KMS-11 (cell line): Measurements from ENCODE around the gene NFAT5.
"Not testable (repeated sequence)": the region's sequence is repeated elsewhere in the genome, so short reads cannot be mapped to it uniquely, and the experiment has no call there.

Experiments
- H2AFZ ChIP-seq: fragments of 200-600 bp; sonication (generic); 2 replicates; pipeline ENCODE4 v1.6.1; 2016; ENCODE audit warnings: antibody characterized with exemption, mixed run types, low read depth
- H3K27ac ChIP-seq: fragments of 200-600 bp; sonication (generic); 2 replicates; pipeline ENCODE4 v1.6.1; 2016; ENCODE audit warnings: mild to moderate bottlenecking, mixed run types
- H3K27me3 ChIP-seq: fragments of 200-600 bp; sonication (generic); 2 replicates; pipeline ENCODE4 v1.6.1; 2017; ENCODE audit warnings: mild to moderate bottlenecking, low read depth, mixed run types, moderate library complexity; ENCODE audit not compliant: insufficient read depth
- H3K36me3 ChIP-seq: fragments of 200-600 bp; sonication (generic); 2 replicates; pipeline ENCODE4 v1.6.1; 2017; ENCODE audit warnings: mild to moderate bottlenecking, mixed run types; ENCODE audit not compliant: insufficient read depth
- H3K4me1 ChIP-seq: fragments of 200-600 bp; sonication (generic); 2 replicates; pipeline ENCODE4 v1.6.1; 2016; ENCODE audit warnings: mild to moderate bottlenecking, low read depth, mixed run types; ENCODE audit not compliant: poor library complexity, severe bottlenecking
- H3K4me2 ChIP-seq: fragments of 200-600 bp; sonication (generic); 2 replicates; pipeline ENCODE4 v1.7.0; 2016; ENCODE audit warnings: mild to moderate bottlenecking, mixed run types
- H3K4me3 ChIP-seq: fragments of 200-600 bp; sonication (generic); IDR thresholded peaks from 2 replicates; pipeline ENCODE4 v1.6.1; 2017; ENCODE audit warnings: low read depth, low read length, mixed read lengths; ENCODE audit not compliant: insufficient read depth
- H3K79me2 ChIP-seq: fragments of 200-600 bp; sonication (generic); 2 replicates; pipeline ENCODE4 v1.6.1; 2016; ENCODE audit warnings: low read depth, mixed run types; ENCODE audit not compliant: insufficient read depth
- H3K9ac ChIP-seq: fragments of 200-600 bp; sonication (generic); 2 replicates; pipeline ENCODE4 v1.6.1; 2016; ENCODE audit warnings: mild to moderate bottlenecking, mixed run types
- H4K20me1 ChIP-seq: fragments of 200-600 bp; sonication (generic); 2 replicates; pipeline ENCODE4 v1.6.1; 2016; ENCODE audit warnings: mild to moderate bottlenecking, mixed run types; ENCODE audit not compliant: insufficient read depth
- TF ChIP-seq, protein P1 (sequence below): fragments of 200-600 bp; sonication (generic); conservative IDR thresholded peaks from 2 replicates; pipeline ENCODE4 v1.6.1; 2017; ENCODE audit warnings: low read depth, mild to moderate bottlenecking, antibody characterized with exemption, low read length, moderate library complexity, mixed read lengths

NFAT5 gene

DNA sequence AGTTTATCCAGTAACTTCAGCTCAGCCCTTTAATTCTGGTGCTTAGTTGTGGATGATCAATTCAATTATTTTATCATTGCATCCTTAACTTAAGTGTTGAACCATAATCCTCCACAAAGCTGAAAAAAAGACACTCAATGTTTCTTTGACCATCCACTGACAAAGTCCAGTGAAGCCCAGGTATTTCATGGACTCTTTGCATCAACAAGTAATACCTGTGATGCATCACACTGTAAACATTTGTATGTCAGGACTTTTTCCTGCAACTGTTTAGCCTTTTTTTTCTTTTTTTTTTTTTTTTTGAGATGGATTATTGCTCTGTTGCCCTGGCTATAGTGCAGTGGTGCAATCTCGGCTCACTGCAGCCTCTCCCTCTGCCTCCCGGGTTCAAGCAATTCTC, 6.6 kb upstream of the NFAT5 start:
- TF ChIP-seq, protein P1, sequence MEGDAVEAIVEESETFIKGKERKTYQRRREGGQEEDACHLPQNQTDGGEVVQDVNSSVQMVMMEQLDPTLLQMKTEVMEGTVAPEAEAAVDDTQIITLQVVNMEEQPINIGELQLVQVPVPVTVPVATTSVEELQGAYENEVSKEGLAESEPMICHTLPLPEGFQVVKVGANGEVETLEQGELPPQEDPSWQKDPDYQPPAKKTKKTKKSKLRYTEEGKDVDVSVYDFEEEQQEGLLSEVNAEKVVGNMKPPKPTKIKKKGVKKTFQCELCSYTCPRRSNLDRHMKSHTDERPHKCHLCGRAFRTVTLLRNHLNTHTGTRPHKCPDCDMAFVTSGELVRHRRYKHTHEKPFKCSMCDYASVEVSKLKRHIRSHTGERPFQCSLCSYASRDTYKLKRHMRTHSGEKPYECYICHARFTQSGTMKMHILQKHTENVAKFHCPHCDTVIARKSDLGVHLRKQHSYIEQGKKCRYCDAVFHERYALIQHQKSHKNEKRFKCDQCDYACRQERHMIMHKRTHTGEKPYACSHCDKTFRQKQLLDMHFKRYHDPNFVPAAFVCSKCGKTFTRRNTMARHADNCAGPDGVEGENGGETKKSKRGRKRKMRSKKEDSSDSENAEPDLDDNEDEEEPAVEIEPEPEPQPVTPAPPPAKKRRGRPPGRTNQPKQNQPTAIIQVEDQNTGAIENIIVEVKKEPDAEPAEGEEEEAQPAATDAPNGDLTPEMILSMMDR, result no peak

DNA sequence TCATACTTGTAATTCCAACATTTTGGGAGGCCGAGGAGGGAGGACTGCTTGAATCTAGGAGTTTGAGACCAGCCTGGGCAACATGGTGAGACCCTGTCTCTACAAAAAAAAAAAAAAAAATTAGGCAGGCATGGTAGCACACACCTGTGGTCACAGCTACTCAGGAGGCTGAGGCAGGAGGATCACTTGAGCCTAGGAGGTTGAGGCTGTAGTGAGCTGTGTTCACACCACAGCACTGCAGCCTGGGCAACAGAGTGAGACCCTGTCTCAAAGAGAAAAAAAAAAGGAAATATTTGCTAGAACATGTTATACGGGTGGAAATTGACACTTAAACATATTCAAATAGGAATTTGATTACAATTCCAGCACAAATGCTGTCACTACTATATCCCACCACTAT, 4.4 kb upstream of the NFAT5 start:
- not testable (repeated sequence) for H3K4me3 ChIP-seq, H3K9ac ChIP-seq, H3K27ac ChIP-seq, H3K36me3 ChIP-seq, H3K27me3 ChIP-seq, H2AFZ ChIP-seq, H3K79me2 ChIP-seq, H3K4me2 ChIP-seq, H4K20me1 ChIP-seq
- H3K4me1 ChIP-seq, result peaks cover 32% of the 10 kb centered on the region

More for the DNA sequence above, 6.6 kb upstream of the NFAT5 start:
- Histone ChIP-seq H3K27me3 (no peaks in the 10 kb centered on the region), H4K20me1 (no peaks in the 10 kb centered on the region), H3K4me2 (no peak overlapping the region), H3K36me3 (no peaks in the 10 kb centered on the region), H3K27ac (no peak overlapping the region), H3K4me3 (no peak overlapping the region), H3K79me2 (no peaks in the 10 kb centered on the region), H3K4me1 (peaks cover 26% of the 10 kb centered on the region), H2AFZ (no peak overlapping the region), H3K9ac (no peak overlapping the region)

DNA sequence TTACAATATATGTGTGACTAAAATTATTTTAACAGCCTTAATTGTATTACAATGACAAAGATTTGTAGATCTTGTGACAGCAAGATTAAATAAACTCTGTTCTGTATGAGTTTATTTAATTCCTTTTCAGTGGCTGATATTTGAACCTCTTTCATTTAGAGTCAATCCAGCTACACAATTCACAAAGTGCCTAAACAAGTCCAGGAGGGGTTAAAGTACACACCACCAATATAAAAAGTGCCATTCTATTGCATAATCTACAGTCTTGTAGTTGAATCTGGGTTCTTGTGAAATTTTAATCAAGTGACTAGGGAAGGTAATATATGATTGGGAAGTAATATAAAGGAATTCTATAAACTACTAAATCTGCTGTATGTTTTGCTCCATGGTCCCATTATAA, 3.9 kb upstream of the NFAT5 start:
- H3K4me3 ChIP-seq, result no peak overlapping the region
- H2AFZ ChIP-seq, result no peak overlapping the region
- H3K36me3 ChIP-seq, result no peaks in the 10 kb centered on the region
- peaks cover 4% of the 10 kb centered on the region for H3K79me2 ChIP-seq
- no peaks in the 10 kb centered on the region for H3K27me3 ChIP-seq
- no peak overlapping the region for H3K27ac ChIP-seq
- H3K9ac ChIP-seq, result no peak overlapping the region
- no peaks in the 10 kb centered on the region for H4K20me1 ChIP-seq
- no peak overlapping the region for H3K4me2 ChIP-seq
- TF ChIP-seq, protein P1, result no peak
- peaks cover 32% of the 10 kb centered on the region for H3K4me1 ChIP-seq

DNA sequence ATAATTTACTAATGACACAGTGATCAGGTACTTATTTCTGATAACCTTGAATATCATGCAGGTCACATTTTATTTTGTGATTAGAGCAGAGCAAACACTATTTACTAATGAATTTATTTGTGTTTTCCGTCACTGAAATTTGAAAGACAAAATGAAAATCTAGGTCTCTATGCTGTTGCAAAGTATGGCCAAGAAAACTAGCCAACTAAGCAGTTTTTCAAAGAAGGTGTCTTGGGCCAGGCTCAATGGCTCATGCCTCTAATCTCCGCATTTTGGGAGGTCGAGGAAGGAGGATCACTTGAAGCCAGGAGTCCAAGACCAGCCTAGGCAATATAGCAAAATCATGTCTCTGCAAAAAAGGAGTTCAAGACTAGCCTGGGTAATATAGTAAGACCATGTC, 3.0 kb upstream of the NFAT5 start:
- TF ChIP-seq, protein P1, result no peak
- Histone ChIP-seq H3K4me1 (peaks cover 37% of the 10 kb centered on the region), H2AFZ (no peak overlapping the region), H3K27ac (no peak overlapping the region), H3K9ac (no peak overlapping the region), H3K4me3 (no peak overlapping the region), H3K4me2 (no peak overlapping the region), H4K20me1 (no peaks in the 10 kb centered on the region), H3K27me3 (no peaks in the 10 kb centered on the region), H3K36me3 (no peaks in the 10 kb centered on the region), H3K79me2 (peaks cover 13% of the 10 kb centered on the region)

DNA sequence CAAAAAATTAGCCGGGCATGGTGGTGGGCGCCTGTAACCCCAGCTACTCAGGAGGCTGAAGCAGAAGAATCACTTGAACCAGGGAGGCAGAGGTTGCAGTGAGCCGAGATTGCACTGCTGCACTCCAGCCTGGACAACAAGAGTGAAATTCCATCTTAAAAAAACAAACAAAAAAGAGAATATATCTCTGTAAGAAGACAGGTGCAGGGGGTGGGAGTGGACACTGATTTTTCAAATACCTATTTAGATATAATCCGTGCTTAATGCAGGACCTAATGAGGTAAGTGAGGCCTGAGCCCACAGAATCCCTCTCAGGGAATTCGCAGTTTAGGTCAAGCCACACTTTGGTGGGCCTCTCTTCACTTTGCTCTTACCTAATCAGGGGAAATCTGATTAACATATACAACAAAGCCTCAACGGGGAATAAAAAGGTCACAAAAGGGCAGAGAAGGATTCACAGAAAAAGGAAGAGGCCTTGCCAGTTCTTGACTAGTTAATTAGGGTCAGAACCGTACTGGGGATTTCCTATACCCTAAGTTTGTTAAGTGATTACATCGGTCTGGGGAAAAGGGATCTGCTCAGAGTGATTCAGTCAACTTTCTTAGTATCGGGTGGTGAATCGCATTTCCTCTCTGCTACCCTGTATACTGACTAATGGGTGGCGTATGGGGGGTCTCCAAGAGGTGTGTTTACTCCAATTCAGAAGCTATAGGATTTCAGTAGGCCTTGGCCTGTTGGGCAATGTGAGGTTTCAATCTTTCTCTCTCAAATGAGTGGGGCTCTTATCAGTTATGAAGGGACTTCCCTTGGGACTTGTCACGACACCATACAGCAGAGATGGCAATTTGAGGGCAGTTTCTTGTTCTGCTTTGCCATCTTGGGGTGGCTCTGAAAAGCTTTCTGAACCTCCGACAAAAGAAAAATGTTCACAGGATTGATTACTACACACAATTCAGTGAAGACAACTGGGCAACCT, 1.9 kb upstream of the NFAT5 start:
- peak overlapping the region; percentile 84 for H3K27ac ChIP-seq
- TF ChIP-seq, protein P1, result no peak
- peak overlapping the region; percentile 87 for H2AFZ ChIP-seq
- no peak overlapping the region for H3K4me3 ChIP-seq
- H3K27me3 ChIP-seq, result no peaks in the 10 kb centered on the region
- H3K79me2 ChIP-seq, result peaks cover 24% of the 10 kb centered on the region
- H3K36me3 ChIP-seq, result no peaks in the 10 kb centered on the region
- peaks cover 48% of the 10 kb centered on the region for H3K4me1 ChIP-seq
- H3K9ac ChIP-seq, result peak overlapping the region; percentile 64
- peak overlapping the region; percentile 55 for H3K4me2 ChIP-seq
- H4K20me1 ChIP-seq, result no peaks in the 10 kb centered on the region
